Measurements from ENCODE around the gene OCSTAMP.

The OCSTAMP gene

GRCh38 chr20:46509523-46509922 lies 40.9 kb downstream of the OCSTAMP start:
- no peak for DNase-seq

DNA sequence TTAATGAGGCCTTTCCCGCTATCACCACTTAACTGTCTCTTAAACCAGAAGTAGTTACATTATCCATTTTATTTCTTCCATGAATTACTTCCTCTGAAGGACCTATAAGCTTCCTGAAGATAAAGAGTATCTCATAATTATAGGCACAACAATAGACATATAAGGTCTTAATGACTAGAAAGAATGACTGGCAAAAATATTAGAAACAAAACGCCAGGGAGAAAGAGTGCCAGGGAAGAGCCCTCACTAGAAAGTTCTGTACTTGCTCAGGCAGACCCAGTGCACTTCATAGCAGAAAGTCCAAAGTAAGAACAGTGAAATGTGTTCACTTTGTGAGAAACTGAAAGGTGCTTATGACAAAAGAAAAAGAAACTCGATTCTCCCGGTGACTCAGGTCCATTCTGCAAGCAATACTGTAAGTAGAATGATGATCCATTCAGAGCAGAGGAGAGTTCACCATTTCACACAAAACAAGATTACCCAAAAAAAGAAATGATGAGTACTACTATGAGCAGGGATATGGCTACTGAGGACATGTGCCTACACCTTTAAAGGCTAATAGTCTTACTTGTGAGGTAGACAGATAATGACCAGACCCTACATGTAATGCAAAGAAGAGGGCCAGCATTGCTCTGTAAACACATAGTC lies 42.6 kb downstream of the OCSTAMP start:
- no peak for DNase-seq

DNA sequence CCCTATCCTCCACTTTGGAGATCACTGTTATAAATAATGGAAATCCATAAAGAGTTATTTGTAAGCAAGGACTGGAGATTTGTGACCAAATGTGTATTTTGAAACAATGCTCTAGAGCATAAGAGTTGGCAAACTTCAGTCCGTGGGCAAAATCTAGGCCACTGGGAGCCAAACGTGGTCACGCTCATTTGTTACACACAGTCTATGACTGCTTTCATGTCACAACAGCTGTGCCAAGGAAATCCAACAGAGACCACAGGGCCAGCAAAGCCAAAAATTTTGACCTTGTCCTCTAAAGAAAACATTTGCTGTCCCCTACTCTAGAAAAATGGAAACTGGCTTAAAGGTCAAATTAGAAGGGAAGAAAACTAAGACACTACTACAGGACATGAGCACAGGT lies 44.9 kb downstream of the OCSTAMP start:
- no peak for DNase-seq

- no peak for DNase-seq
These were observed 48.5 kb downstream of the OCSTAMP start for GRCh38 chr20:46501961-46502360.

- no peak for DNase-seq
These were observed 49.0 kb downstream of the OCSTAMP start for GRCh38 chr20:46501337-46501942.

DNA sequence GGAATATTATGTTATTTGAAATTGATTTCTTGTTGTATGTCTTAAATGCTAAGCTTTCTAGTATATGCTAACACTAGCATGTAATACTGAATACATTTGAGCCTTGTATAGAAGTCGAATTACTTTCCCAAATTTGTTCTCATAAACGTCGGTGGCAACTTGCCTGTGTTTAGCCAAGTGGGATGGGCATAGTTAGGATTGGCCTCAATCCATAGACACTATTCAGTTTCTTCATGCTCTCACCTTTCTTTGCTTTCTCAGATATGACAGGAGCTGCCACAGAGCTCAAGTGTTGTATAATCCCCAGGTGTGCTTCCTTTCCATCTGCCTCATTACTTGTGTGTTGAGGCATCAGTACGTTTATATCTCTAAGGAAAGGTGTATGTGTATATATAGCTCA lies 56.4 kb downstream of the OCSTAMP start:
- DNase-seq, result no peak

DNA sequence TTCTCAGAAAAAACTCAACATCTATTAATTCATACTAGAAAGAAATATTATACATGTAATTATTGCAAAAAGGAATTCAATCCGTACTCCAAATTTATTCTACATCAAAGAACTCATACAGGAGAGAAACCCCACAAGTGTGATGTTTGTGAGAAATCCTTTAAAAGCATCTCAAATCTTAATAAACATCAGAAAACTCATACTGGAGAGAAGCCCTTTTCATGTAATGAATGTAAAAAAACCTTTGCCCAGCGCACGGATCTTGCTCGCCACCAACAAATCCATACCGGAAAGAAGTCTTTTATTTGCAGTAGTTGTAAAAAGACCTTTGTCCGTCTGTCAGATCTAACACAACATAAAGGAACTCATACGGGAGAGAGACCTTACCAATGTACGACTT lies 59.1 kb downstream of the OCSTAMP start:
- no peak for DNase-seq
